Tibial artery (tissue), 4 donors: ENCODE measurements around the gene ASB16.

ENCODE experiments used
- DNase-seq, 2 donors: peaks; one replicate each; pipeline ENCODE4 v3.0.0-alpha.2; 2019
- H3K27ac ChIP-seq, 2 donors: fragments of 200-600 bp; sonication (generic) in 1 of 2; 1 replicate in 1 of 2; 2 replicates in 1 of 2; pipeline ENCODE4 v1.5.1; 2018 to 2019; ENCODE audit warnings: mild to moderate bottlenecking in 1 of 2
- H3K27me3 ChIP-seq, 2 donors: fragments of 200-600 bp; sonication (generic) in 1 of 2; one replicate each; pipeline versions ENCODE4 v1.5.1 to v1.6.0; 2016 to 2019
- H3K36me3 ChIP-seq, 3 donors: fragments of 200-600 bp; sonication (generic) in 2 of 3; one replicate each; pipeline ENCODE4 v1.5.1; 2016 to 2019; ENCODE audit warnings: mild to moderate bottlenecking in 2 of 3
- H3K4me1 ChIP-seq, 4 donors: fragments of 200-600 bp; sonication (generic) in 2 of 4; 1 replicate in 3 of 4; 2 replicates in 1 of 4; pipeline ENCODE4 v1.5.1; 2016 to 2019
- H3K4me3 ChIP-seq, 2 donors: fragments of 200-600 bp; sonication (generic) in 1 of 2; 1 replicate in 1 of 2; 2 replicates in 1 of 2; pipeline ENCODE4 v1.5.1; 2018 to 2019; ENCODE audit warnings: mild to moderate bottlenecking in 2 of 2
- H3K9me3 ChIP-seq, 3 donors: fragments of 200-600 bp; sonication (generic) in 1 of 3; one replicate each; pipeline ENCODE4 v1.5.1; 2016 to 2019
- intact Hi-C: fragments of 100-400 bp; cut with DNase I; formaldehyde crosslinking; loops from one replicate; pipeline ENCODE4 v1.15.0; 2023; ENCODE audit warnings: low total_unique reads
- TF ChIP-seq, protein P1 (sequence below), 2 experiments: fragments of 200-600 bp in 1 of 2; fragments of 450-650 bp in 1 of 2; IDR thresholded peaks; one replicate each; pipeline ENCODE4 v1.5.1; 2017 to 2019; ENCODE audit warnings: antibody characterized with exemption in 2 of 2, mild to moderate bottlenecking in 1 of 2, moderate library complexity in 1 of 2

ASB16 gene

GRCh38 chr17:44183024-44183423 is 12.5 kb downstream of the ASB16 start:
- no peak for DNase-seq
- Histone ChIP-seq H3K4me3 (no peak overlapping the region), H3K36me3 (peaks cover 0 to 28% (median 21%) of the 10 kb centered on the region in 3 donors), H3K27me3 (no peaks in the 10 kb centered on the region), H3K27ac (no peak overlapping the region), H3K4me1 (peaks cover 0 to 27% (median 21%) of the 10 kb centered on the region in 4 donors), H3K9me3 (no peaks in the 10 kb centered on the region)
- TF ChIP-seq, protein P1, sequence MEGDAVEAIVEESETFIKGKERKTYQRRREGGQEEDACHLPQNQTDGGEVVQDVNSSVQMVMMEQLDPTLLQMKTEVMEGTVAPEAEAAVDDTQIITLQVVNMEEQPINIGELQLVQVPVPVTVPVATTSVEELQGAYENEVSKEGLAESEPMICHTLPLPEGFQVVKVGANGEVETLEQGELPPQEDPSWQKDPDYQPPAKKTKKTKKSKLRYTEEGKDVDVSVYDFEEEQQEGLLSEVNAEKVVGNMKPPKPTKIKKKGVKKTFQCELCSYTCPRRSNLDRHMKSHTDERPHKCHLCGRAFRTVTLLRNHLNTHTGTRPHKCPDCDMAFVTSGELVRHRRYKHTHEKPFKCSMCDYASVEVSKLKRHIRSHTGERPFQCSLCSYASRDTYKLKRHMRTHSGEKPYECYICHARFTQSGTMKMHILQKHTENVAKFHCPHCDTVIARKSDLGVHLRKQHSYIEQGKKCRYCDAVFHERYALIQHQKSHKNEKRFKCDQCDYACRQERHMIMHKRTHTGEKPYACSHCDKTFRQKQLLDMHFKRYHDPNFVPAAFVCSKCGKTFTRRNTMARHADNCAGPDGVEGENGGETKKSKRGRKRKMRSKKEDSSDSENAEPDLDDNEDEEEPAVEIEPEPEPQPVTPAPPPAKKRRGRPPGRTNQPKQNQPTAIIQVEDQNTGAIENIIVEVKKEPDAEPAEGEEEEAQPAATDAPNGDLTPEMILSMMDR (IDR thresholded peaks at IDR 0.05), result no peak
- intact Hi-C loops, result no loop called here

- intact Hi-C loops, result no loop called here
- DNase-seq, result no peak
- TF ChIP-seq, protein P1 (IDR thresholded peaks at IDR 0.05), result no peak
- H3K4me1 ChIP-seq, result peaks cover 0 to 37% (median 29%) of the 10 kb centered on the region in 4 donors
- no peaks in the 10 kb centered on the region for H3K9me3 ChIP-seq
- no peaks in the 10 kb centered on the region for H3K27me3 ChIP-seq
- peaks cover 3 to 23% (median 14%) of the 10 kb centered on the region in 3 donors for H3K36me3 ChIP-seq
- no peak overlapping the region for H3K4me3 ChIP-seq
- no peak overlapping the region for H3K27ac ChIP-seq
These were observed 13.8 kb downstream of the ASB16 start for GRCh38 chr17:44184212-44184810.

DNA sequence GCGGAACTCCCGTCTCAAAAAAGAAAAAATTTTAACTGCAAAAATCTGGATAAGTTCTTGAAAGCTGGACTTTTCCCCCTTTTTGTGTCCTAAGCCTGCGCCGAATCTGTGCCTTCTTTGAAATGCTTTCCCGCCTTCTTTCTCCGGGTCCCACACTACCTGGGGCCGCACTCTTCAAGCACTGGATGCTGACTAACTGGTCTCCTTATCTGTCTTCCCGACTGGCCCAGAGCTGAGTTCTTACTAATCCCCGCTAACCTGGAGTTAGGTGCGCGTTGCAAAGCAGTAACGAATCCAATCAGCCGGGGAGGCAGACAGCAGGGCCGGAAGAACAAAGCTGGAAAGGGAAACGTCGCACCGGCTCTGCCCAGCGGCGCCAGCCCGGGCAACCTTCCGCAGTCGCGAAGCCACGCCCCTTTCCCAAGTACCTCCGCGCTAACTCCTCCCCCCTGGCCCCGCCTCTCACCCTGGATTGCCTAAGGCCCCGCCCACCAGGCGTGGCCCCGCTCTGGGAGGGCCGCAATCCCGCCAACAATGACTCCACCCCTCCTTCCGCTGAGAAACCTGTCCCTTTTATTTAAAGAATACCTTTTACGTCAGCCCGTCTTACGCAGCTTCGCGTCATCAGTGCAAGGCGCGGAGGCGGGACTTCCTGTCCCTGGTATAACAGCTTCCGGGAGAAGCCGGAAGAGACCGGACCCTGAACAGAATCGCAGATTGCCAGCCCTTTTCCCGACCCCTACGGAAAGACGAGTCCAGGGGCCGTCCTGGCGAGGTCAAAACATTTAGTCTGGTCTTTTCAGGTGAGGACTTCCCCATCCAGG is 16.0 kb downstream of the ASB16 start, which contains the start of gene TMUB2:
Gene TMUB2, plus strand, starts transcription at position 666 of the 824 bp plus-strand sequence. CDS start 737 bp downstream, outside the sequence.
- TF ChIP-seq, protein P1 (IDR thresholded peaks at IDR 0.05), result no peak
- Histone ChIP-seq H3K27ac (peak within 1 kb of the TSS; percentile 94 to 99), H3K4me3 (peak within 1 kb of the TSS; percentile 90 to 94), H3K4me1 (peaks cover 0 to 37% (median 29%) of the 10 kb centered on the region in 4 donors), H3K9me3 (no peaks in the 10 kb centered on the region), H3K36me3 (peaks cover 6 to 42% (median 27%) of the 10 kb centered on the region in 3 donors), H3K27me3 (no peaks in the 10 kb centered on the region)
- DNase-seq, result peak; percentile 98 to 99
- intact Hi-C loops, result no loop called here

- TF ChIP-seq, protein P1 (IDR thresholded peaks at IDR 0.05), result no peak
These were observed 16.8 kb downstream of the ASB16 start for GRCh38 chr17:44187131-44187899.

More at GRCh38 chr17:44187131-44187899, 16.8 kb downstream of the ASB16 start:
- Histone ChIP-seq H3K9me3 (no peaks in the 10 kb centered on the region), H3K36me3 (peaks cover 6 to 44% (median 22%) of the 10 kb centered on the region in 3 donors), H3K4me3 (peak overlapping the region; percentile 90 to 94), H3K27me3 (no peaks in the 10 kb centered on the region), H3K27ac (peak overlapping the region; percentile 94 to 99), H3K4me1 (peaks cover 0 to 42% (median 30%) of the 10 kb centered on the region in 4 donors)
- intact Hi-C loops, result no loop called here
- DNase-seq, result no peak
